ENCODE results near the gene CDK4. TPM values are rescaled to one million over a fixed set of nuclear protein-coding genes. Genes with fewer than 3 reads are reported as not detected.
A peak's percentile ranks its signal among the peaks of the same experiment; 100 is the strongest.

Gene CDK4
- total RNA-seq, 4 donors from 2014 or later = 38.5 to 77.4 (median 54.6) TPM

DNA sequence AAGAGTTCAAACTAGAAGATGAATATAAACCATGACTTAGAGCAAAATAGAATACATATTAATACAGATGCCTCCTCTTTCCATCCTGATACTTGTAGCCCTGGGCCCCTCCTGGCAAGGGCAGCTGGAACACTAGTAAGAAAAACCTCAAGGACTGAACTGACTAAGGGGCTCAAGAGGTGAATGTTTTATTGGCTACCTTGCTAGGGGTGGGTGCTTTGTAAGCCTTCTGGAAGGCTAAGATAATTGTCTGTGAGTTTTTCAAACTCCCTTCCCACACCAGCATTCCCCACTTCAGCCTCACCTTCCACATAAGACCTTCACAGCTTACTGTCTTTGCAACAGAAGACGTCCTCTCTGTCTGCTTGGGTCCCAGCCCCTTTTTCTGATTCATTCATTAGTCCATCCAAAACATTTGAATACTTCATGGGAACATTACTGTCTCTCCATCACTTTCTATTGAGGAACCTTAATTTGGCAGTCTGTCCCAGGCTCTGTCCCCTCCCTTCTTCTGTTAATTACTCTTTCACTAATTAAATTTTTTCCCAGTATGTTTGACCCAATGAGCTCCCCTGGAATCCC is 1.7 kb upstream of the CDK4 start:
- intact Hi-C loops (cut with DNase I; ENCODE audit: low total_unique reads) = no loop called here
- H3K4me3 ChIP-seq (ENCODE audit: low read depth, poor library complexity, severe bottlenecking) = no peak overlapping the region
- TF ChIP-seq POLR2A (IDR thresholded peaks at IDR 0.05) = no peak
- WGBS, 2 donors = 20 to 30% methylated on average over 1 of the region's 1 CpG
- no peak for DNase-seq (ENCODE audit: low spot score in 2 of 2)

- TF ChIP-seq POLR2A (IDR thresholded peaks at IDR 0.05) (no peak), CTCF (IDR thresholded peaks at IDR 0.05) (no peak)
- no peak for DNase-seq (ENCODE audit: low spot score in 2 of 2)
- no peak overlapping the region for H3K4me3 ChIP-seq (ENCODE audit: low read depth, poor library complexity, severe bottlenecking)
- intact Hi-C loops (cut with DNase I; ENCODE audit: low total_unique reads) = no loop called here
- WGBS, 2 donors = 1 to 2% methylated on average over 5 of the region's 5 CpGs
These were observed 524 bp upstream of the CDK4 start for GRCh38 chr12:57752668-57753000.

- TF ChIP-seq POLR2A (IDR thresholded peaks at IDR 0.05) (no peak), CTCF (IDR thresholded peaks at IDR 0.05) (no peak)
- DNase-seq (ENCODE audit: low spot score in 2 of 2) = peak in 1 of 2 donors; percentile 86
- 9 to 12% methylated on average over 8 of the region's 8 CpGs for WGBS, 2 donors
- intact Hi-C loops (cut with DNase I; ENCODE audit: low total_unique reads) = no loop called here
- peak overlapping the region; percentile 54 for H3K4me3 ChIP-seq (ENCODE audit: low read depth, poor library complexity, severe bottlenecking)
These were observed 700 bp downstream of the CDK4 start for GRCh38 chr12:57751432-57751787.

- WGBS, 2 donors = 86 to 87% methylated on average over 15 of the region's 15 CpGs
- peak in 1 of 2 donors; percentile 76 for DNase-seq (ENCODE audit: low spot score in 2 of 2)
- peak overlapping the region; percentile 54 for H3K4me3 ChIP-seq (ENCODE audit: low read depth, poor library complexity, severe bottlenecking)
- intact Hi-C loops (cut with DNase I; ENCODE audit: low total_unique reads) = no loop called here
- no peak for TF ChIP-seq POLR2A (IDR thresholded peaks at IDR 0.05)
These were observed 1.3 kb downstream of the CDK4 start for GRCh38 chr12:57750561-57751431.

- intact Hi-C loops (cut with DNase I; ENCODE audit: low total_unique reads) = no loop called here
- no peak for TF ChIP-seq CTCF (IDR thresholded peaks at IDR 0.05)
- TF ChIP-seq POLR2A (IDR thresholded peaks at IDR 0.05) = no peak
- H3K4me3 ChIP-seq (ENCODE audit: low read depth, poor library complexity, severe bottlenecking) = no peak overlapping the region
- 91 to 93% methylated on average over 5 of the region's 5 CpGs for WGBS, 2 donors
- DNase-seq (ENCODE audit: low spot score in 2 of 2) = peak in 1 of 2 donors; percentile 85
These were observed 3.0 kb downstream of the CDK4 start for GRCh38 chr12:57749061-57749460.

- DNase-seq (ENCODE audit: low spot score in 2 of 2) = no peak
- intact Hi-C loops (cut with DNase I; ENCODE audit: low total_unique reads) = no loop called here
- 72 to 73% methylated on average over 3 of the region's 3 CpGs for WGBS, 2 donors
- TF ChIP-seq POLR2A (IDR thresholded peaks at IDR 0.05) = no peak
- TF ChIP-seq CTCF (IDR thresholded peaks at IDR 0.05) = no peak
- no peak overlapping the region for H3K4me3 ChIP-seq (ENCODE audit: low read depth, poor library complexity, severe bottlenecking)
These were observed 6.1 kb downstream of the CDK4 start for GRCh38 chr12:57746025-57746424.

Measured in lower leg skin (tissue), 4 donors.